Measurements from ENCODE around the gene PROC.

PROC gene

GRCh38 chr2:127414638-127415592 is 3.3 kb upstream of the PROC start:
- DNase-seq (ENCODE audit: low read depth in 2 of 2), result peak; percentile 35 to 49

GRCh38 chr2:127415593-127416505 is 2.4 kb upstream of the PROC start:
- no peak for DNase-seq (ENCODE audit: low read depth in 2 of 2)

GRCh38 chr2:127416506-127417001 is 1.7 kb upstream of the PROC start:
- no peak for DNase-seq (ENCODE audit: low read depth in 2 of 2)

- no peak for DNase-seq (ENCODE audit: low read depth in 2 of 2)
Observed at GRCh38 chr2:127417406-127417805, 821 bp upstream of the PROC start.

- DNase-seq (ENCODE audit: low read depth in 2 of 2), result no peak
Observed at GRCh38 chr2:127419112-127419430, 844 bp downstream of the PROC start.

- DNase-seq (ENCODE audit: low read depth in 2 of 2), result no peak
Observed at GRCh38 chr2:127419448-127420038, 1.3 kb downstream of the PROC start.

GRCh38 chr2:127420039-127420864 is 2.0 kb downstream of the PROC start:
- DNase-seq (ENCODE audit: low read depth in 2 of 2), result no peak

GRCh38 chr2:127421116-127421800 is 3.0 kb downstream of the PROC start:
- DNase-seq (ENCODE audit: low read depth in 2 of 2), result no peak

GRCh38 chr2:127421871-127422558 is 3.8 kb downstream of the PROC start:
- DNase-seq (ENCODE audit: low read depth in 2 of 2), result no peak

- no peak for DNase-seq (ENCODE audit: low read depth in 2 of 2)
Observed at GRCh38 chr2:127422559-127423477, 4.6 kb downstream of the PROC start.

- no peak for DNase-seq (ENCODE audit: low read depth in 2 of 2)
Observed at GRCh38 chr2:127423478-127423843, 5.2 kb downstream of the PROC start.

- no peak for DNase-seq (ENCODE audit: low read depth in 2 of 2)
Observed at GRCh38 chr2:127423880-127424279, 5.7 kb downstream of the PROC start.

- DNase-seq (ENCODE audit: low read depth in 2 of 2), result no peak
Observed at GRCh38 chr2:127424598-127425520, 6.6 kb downstream of the PROC start.

- DNase-seq (ENCODE audit: low read depth in 2 of 2), result no peak
Observed at GRCh38 chr2:127425540-127426490, 7.6 kb downstream of the PROC start.

GRCh38 chr2:127426501-127427354 is 8.5 kb downstream of the PROC start:
- no peak for DNase-seq (ENCODE audit: low read depth in 2 of 2)
